ENCODE data around the gene TMCC1. TPM values are rescaled to one million over a fixed set of nuclear protein-coding genes. Genes with fewer than 3 reads are reported as not detected.
A peak's percentile ranks its signal among the peaks of the same experiment; 100 is the strongest.
"Not testable (repeated sequence)": the region's sequence is repeated elsewhere in the genome, so short reads cannot be mapped to it uniquely, and the experiment has no call there.

Gene TMCC1
- total RNA-seq, 1 donor from 2014 or later: 42.3 TPM

GRCh38 chr3:129756871-129757270, 136.6 kb downstream of the TMCC1 start:
- intact Hi-C loops (cut with DNase I): no loop called here
- ATAC-seq (peak; percentile 77), DNase-seq (no peak)
- H3K36me3 ChIP-seq: no peaks in the 10 kb centered on the region
- no peak overlapping the region for H3K27ac ChIP-seq
- no peaks in the 10 kb centered on the region for H3K27me3 ChIP-seq
- H3K4me1 ChIP-seq: no peaks in the 10 kb centered on the region
- no peak for TF ChIP-seq CTCF (IDR thresholded peaks at IDR 0.05)
- H3K9me3 ChIP-seq: no peaks in the 10 kb centered on the region
- no peak overlapping the region for H3K4me3 ChIP-seq

- ATAC-seq; H3K9me3 ChIP-seq; H3K4me1 ChIP-seq; intact Hi-C loops (cut with DNase I); H3K27me3 ChIP-seq; H3K27ac ChIP-seq; H3K4me3 ChIP-seq; DNase-seq; H3K36me3 ChIP-seq: not testable (repeated sequence)
Observed at GRCh38 chr3:129751105-129751504, 142.4 kb downstream of the TMCC1 start.

GRCh38 chr3:129749692-129750091, 143.8 kb downstream of the TMCC1 start:
- DNase-seq (no peak), ATAC-seq (no peak)
- no peak overlapping the region for H3K27ac ChIP-seq
- no peak for TF ChIP-seq CTCF (IDR thresholded peaks at IDR 0.05)
- intact Hi-C loops (cut with DNase I): no loop called here
- no peaks in the 10 kb centered on the region for H3K27me3 ChIP-seq
- no peaks in the 10 kb centered on the region for H3K9me3 ChIP-seq
- peaks cover 8% of the 10 kb centered on the region for H3K4me1 ChIP-seq
- no peak overlapping the region for H3K4me3 ChIP-seq
- H3K36me3 ChIP-seq: no peaks in the 10 kb centered on the region

GRCh38 chr3:129747992-129748391, 145.5 kb downstream of the TMCC1 start:
- intact Hi-C loops (cut with DNase I): no loop called here

GRCh38 chr3:129747136-129747535, 146.4 kb downstream of the TMCC1 start:
- ATAC-seq: no peak
- DNase-seq: no peak

More at GRCh38 chr3:129747992-129748391, 145.5 kb downstream of the TMCC1 start:
- Histone ChIP-seq H3K27me3 (no peaks in the 10 kb centered on the region), H3K4me3 (no peak overlapping the region), H3K9me3 (no peaks in the 10 kb centered on the region), H3K36me3 (no peaks in the 10 kb centered on the region), H3K27ac (no peak overlapping the region), H3K4me1 (peaks cover 8% of the 10 kb centered on the region)
- no peak for DNase-seq
- TF ChIP-seq CTCF (IDR thresholded peaks at IDR 0.05): no peak
- ATAC-seq: no peak

GRCh38 chr3:129746629-129747028, 146.9 kb downstream of the TMCC1 start:
- Histone ChIP-seq H3K27ac (no peak overlapping the region), H3K4me1 (peaks cover 8% of the 10 kb centered on the region), H3K27me3 (no peaks in the 10 kb centered on the region), H3K9me3 (no peaks in the 10 kb centered on the region), H3K36me3 (no peaks in the 10 kb centered on the region), H3K4me3 (no peak overlapping the region)
- no peak for TF ChIP-seq CTCF (IDR thresholded peaks at IDR 0.05)
- ATAC-seq (peak; percentile 81), DNase-seq (no peak)
- intact Hi-C loops (cut with DNase I): no loop called here

More at GRCh38 chr3:129747136-129747535, 146.4 kb downstream of the TMCC1 start:
- intact Hi-C loops (cut with DNase I): no loop called here
- Histone ChIP-seq H3K27me3 (no peaks in the 10 kb centered on the region), H3K9me3 (no peaks in the 10 kb centered on the region), H3K27ac (no peak overlapping the region), H3K36me3 (no peaks in the 10 kb centered on the region), H3K4me3 (no peak overlapping the region), H3K4me1 (peaks cover 8% of the 10 kb centered on the region)
- no peak for TF ChIP-seq CTCF (IDR thresholded peaks at IDR 0.05)
